A549 treated with CpdA at 1 μM for 4 hours (cell line): ENCODE results near the gene CLSTN3. TPM values are rescaled to one million over a fixed set of nuclear protein-coding genes. Genes with fewer than 3 reads are reported as not detected.

Experiments
- total RNA-seq: library from RNA; stranded (reverse); fragments of 200-300 nt; extraction: Qiagen RNA extraction; gene quantifications from 5 replicates; pipeline ENCODE4 v1.2.3, GENCODE V29; 2022; ENCODE audit warnings: low read depth

Gene CLSTN3
- total RNA-seq = 12.6 to 18.0 TPM (median 14.3 TPM) in 5 replicates

GRCh38 chr12:7129872-7130691 lies at the start of gene CLSTN3:
CLSTN3 (plus strand) TSS chr12:7130371; CDS start chr12:7130649, 278 bp downstream.

GRCh38 chr12:7092229-7092985 lies 37.8 kb upstream of the CLSTN3 start, which contains the start of gene C1R:
C1R (minus strand) TSS chr12:7092445; CDS start chr12:7092388, 57 bp downstream.

DNA sequence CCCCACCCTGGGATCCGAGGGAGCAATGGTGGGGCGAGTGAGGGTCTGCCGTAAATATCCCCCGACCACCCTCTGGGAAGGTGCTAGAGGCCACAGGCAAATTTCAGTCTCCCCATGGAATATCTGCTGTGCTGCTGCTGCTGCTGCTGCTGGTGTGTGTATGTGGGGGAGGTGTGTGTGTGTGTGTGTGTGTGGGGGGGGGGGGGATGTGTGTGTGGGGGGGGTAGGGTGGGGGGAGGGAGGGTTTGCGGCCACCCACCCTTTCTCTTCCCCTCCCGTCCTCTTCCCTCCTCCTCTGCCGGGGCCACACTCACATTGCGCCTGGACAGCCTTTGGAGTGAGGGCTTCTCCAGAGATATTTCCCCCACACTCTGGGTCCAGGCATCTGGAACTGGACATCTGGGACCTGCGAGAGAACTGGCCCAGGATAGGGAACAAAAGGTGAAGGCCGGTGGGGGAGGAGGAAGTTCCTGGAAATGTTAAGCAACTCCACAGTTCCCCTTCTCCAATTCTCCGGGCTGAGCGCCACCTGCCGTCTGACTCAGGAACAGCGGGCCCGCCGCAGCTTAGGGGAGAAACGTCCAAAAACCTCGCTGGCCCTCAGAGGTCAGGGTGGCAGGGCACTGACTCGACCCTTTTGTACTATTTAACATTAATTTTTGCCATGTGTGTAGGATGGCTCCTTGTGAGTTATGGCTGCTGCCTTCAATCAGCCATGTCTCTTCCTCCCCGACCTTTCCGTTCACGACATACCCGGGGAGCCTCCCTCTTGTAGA lies 21.2 kb upstream of the CLSTN3 start, which contains the start of gene C1RL:
TSS of gene C1RL (minus strand) at position 419 of the 776 bp plus-strand sequence. CDS start at position 385, 34 bp downstream.

DNA sequence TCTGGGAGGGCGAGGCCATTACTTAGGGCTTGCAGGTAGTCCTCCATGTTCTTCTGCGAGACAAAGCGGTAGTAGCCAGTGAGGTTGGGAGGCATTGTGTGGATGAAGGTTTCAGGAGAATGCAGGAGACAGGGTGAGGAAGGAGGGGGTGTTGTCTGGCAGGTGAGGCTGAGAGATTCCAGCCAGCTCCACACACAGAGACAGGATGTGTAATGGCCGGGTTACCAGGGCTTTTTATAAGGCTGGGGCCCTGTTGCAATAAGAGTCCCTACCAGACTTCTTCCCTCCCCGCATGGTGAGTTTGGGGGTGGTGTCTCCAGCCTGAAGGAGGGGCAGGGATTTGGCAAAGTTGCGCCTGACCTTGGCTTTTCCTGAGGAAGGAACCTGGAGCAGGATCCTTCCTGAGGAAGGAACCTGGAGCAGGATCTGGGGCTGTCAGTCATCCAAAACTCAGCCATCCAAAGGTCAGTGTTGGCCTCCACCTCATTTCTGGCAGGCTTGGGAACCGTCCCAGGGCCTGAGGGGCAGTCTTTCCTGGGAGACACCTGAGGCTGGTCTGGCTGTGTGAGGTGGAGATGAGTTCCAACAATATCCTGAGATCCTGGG lies 1.4 kb upstream of the CLSTN3 start, which contains the start of gene RBP5:
TSS of gene RBP5 (minus strand) at position 209 of the 606 bp plus-strand sequence. CDS start at position 95, 114 bp downstream.

GRCh38 chr12:7189398-7190267 lies 59.5 kb downstream of the CLSTN3 start, which contains the start of gene PEX5:
PEX5 (plus strand) TSS chr12:7189686; CDS start chr12:7190378, 692 bp downstream.

Other genes starting within 250 kb of the CLSTN3 start
- 16.4 to 17.9 TPM (median 16.5 TPM) in 5 replicates for gene LRRC23, start 225.5 kb upstream of the CLSTN3 start, total RNA-seq
- gene ENO2, start 215.8 kb upstream of the CLSTN3 start, total RNA-seq = 41.2 to 50.5 TPM (median 42.1 TPM) in 5 replicates
- 48.9 to 77.1 TPM (median 73.0 TPM) in 5 replicates for gene ATN1, start 202.4 kb upstream of the CLSTN3 start, total RNA-seq
- not detected in 5 replicates for gene RNU7-1, start 186.6 kb upstream of the CLSTN3 start, total RNA-seq
- gene C12orf57, start 186.3 kb upstream of the CLSTN3 start, total RNA-seq = 250 to 321 TPM (median 290 TPM) in 5 replicates
- 10.3 to 13.1 TPM (median 12.1 TPM) in 5 replicates for gene PTPN6, start 179.0 kb upstream of the CLSTN3 start, total RNA-seq
- gene PHB2, start 159.7 kb upstream of the CLSTN3 start, total RNA-seq = 308 to 350 TPM (median 341 TPM) in 5 replicates
- 61.3 to 69.0 TPM (median 66.0 TPM) in 5 replicates for gene EMG1, start 159.5 kb upstream of the CLSTN3 start, total RNA-seq
- 26.2 to 31.5 TPM (median 27.2 TPM) in 5 replicates for gene LPCAT3, start 111.9 kb upstream of the CLSTN3 start, total RNA-seq
- gene C1S, start 69.7 kb upstream of the CLSTN3 start, total RNA-seq = 36.8 to 62.7 TPM (median 41.0 TPM) in 5 replicates
- 24.3 to 43.4 TPM (median 26.6 TPM) in 5 replicates for gene C1R, start 37.9 kb upstream of the CLSTN3 start, total RNA-seq
- gene C1RL, start 21.2 kb upstream of the CLSTN3 start, total RNA-seq = 9.4 to 17.0 TPM (median 10.3 TPM) in 5 replicates
- gene RBP5, start 1.5 kb upstream of the CLSTN3 start, total RNA-seq = not detected in 5 replicates
- gene PEX5, start 59.3 kb downstream of the CLSTN3 start, total RNA-seq = 31.1 to 37.0 TPM (median 33.4 TPM) in 5 replicates
- gene ACSM4, start 173.7 kb downstream of the CLSTN3 start, total RNA-seq = not detected in 5 replicates